HG02885 (cell line): Measurements from ENCODE around the gene ADCK2.
"Not testable (repeated sequence)": the region's sequence is repeated elsewhere in the genome, so short reads cannot be mapped to it uniquely, and the experiment has no call there.

ENCODE experiments used
- ATAC-seq: cut with Tn5 transposase; IDR thresholded peaks from one replicate; pipeline ENCODE4 v1.9.1; 2021; ENCODE audit warnings: mild to moderate bottlenecking; ENCODE audit not compliant: unreplicated experiment, poor library complexity

The ADCK2 gene

DNA sequence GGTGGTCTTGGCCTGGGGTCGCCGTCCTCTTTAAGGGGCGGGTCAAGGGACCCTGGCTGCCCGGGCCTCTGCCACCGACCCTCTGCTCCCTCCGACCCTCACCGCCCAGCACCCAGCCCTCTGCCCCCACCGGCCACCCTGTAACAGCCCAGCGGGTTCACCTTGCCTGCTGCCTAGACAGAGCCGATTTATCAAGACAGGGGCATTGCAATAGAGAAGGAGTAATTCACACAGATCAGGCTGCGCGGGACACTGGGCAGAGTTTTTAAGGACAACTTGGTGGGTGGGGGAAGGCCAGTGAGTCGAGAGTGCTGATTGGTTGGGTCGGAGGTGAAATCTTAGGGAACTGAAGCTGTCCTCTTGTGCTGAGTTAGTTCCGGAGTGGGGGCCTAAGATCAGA lies 779 bp upstream of the ADCK2 start:
- ATAC-seq = no peak

DNA sequence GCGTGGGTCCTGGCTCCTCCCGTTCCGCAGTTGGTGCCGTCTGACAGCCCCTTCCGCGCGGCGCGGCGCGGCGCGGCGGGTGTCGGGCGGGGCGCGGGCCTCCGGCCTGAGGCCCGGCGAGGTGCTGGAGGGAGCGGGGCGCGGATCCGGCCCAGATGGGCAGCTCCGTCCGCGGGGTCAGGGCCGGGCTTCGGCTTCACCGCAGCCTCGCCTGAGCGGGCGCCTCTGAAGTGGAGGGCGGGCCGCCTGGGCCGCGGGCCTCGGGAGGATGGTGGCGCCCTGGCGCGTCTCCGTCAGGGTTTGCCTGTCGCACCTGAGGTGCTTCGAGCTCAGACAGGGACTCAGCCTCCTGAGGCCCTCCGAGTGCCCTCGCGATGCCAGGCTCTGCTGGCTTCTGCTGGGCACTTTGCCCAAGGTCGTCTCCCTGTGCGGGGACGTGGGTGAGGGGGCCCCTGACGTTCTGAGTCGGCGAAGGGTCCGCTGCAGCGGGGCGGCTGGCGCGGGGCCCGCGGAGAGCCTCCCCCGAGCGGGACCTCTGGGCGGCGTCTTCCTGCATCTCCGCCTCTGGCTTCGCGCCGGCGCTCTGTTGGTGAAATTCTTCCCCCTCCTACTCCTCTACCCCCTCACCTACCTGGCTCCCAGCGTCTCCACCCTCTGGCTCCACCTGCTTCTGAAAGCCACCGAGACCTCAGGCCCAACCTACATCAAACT lies 473 bp downstream of the ADCK2 start:
- ATAC-seq = peak; percentile 43

DNA sequence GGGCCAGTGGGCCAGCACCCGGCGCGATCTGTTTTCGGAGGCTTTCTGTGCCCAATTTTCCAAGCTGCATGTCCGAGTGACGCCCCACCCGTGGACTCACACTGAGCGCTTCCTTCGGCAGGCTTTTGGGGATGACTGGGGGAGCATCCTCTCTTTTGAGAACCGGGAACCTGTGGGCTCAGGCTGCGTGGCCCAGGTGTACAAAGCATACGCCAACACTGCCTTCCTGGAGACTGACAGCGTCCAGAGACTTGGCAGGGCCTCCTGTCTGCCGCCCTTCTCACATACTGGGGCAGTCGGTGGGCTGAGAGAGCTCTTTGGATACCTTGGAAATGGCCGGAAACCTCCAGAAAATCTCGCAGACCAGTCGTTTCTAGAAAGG lies 1.0 kb downstream of the ADCK2 start:
- ATAC-seq = no peak

DNA sequence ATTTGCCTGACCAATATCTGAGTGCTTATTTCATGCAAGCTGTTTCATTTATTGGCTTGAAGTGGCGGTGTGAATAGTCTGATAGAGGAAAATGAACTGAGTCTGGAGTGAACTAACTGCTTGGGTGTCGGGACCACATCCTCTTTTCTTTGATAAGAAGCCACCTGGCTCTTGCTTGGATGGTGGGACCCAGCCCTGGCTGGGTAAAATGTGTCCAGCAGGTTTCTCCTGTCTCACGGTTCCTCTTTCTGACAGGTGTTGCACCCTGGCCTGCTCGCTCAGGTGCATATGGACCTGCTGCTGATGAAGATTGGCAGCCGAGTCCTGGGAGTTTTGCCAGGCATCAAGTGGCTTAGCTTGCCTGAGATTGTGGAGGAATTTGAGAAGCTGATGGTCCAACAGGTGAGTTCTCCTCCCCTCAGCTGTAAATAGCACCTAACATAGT lies 1.6 kb downstream of the ADCK2 start:
- peak; percentile 21 for ATAC-seq

DNA sequence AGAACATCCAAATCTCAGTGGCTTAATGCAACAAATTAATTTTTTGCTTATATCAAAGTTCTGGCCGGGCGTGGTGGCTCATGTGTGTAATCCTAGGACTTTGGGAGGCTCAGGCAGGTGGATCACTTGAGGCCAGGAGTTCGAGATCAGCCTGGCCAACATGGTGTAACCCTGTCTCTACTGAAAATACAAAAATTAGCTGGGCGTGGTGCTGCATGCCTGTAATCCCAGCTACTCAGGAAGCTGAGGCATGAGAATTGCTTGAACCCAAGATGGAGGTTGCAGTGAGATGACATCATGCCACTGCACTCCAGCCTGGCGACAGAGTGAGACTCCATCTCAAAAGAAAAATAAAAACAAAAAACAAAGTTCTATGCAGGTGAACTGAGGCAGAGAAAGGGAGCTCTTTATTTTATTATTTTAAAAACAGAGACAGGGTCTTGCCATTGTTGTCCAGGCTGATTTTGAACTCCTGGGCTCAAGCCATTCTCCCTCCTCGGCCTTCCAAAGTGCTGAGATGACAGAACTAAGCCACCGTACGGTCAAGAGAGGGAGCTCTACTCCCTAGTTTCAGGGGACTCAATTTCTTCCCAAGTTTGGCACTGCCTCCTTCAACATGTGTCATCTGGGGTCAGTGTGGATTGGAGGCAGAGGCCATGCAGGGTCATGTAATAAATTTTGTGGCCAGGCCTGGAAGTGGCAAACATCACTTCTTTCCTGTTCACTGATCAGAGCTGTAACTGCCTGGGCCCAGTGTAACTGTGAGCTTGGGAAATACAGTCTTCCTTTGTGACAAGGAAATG lies 2.4 kb downstream of the ADCK2 start:
- no peak for ATAC-seq

DNA sequence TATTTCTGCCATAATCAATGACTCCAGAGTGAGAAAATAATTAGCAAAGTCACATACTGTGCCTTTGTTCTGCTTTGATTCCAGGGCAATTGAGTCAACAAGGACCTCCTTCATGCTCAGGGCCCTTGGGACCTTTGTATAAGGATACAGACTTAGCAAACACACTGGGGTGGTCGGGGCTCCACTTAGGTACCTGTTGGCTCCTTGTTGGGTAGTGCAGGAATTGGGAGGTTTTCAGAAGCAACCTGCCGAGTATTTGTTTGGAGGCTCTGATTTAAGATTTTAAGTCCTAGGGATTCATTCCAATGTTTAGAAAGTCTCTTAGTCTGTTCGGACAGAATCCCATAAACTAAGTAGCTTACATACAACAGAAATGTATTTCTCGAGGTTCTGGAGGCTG lies 3.0 kb downstream of the ADCK2 start:
- no peak for ATAC-seq

DNA sequence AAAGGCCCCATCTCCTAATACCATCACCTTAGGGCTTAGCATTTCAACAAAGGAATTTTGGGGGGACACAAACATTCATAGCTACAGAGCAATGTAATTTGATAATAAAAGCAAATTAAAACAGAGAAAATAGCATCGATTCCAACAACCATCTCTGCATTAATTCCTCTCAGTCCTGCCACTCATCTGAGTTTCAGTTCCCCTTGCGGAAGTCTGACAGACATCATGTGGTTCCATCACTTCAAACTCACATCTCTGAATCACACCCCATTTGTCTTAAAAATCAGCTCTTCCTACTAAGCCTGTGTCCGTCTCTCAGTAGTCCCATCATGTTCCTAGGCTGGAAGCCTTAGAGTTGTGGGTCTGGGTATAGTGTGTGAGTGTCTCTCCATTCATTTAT lies 3.6 kb downstream of the ADCK2 start:
- ATAC-seq = peak; percentile 67

DNA sequence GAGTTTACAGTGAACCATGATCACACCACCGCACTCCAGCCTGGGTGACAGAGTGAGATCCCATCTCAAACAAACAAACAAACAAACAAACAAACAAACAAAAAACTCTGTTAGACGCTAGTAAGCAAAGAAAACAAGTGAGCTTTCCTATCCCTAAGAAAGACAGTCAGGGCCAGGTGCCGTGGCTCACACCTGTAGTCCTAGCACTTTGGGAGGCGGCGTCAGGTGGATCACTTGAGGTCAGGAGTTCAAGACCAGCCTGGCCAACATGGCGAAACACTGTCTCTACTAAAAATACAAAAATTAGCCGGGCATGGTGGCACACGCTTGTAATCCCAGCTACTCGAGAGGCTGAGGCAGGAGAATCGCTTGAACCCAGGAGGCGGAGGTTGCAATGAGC lies 4.2 kb downstream of the ADCK2 start:
- ATAC-seq = not testable (repeated sequence)

DNA sequence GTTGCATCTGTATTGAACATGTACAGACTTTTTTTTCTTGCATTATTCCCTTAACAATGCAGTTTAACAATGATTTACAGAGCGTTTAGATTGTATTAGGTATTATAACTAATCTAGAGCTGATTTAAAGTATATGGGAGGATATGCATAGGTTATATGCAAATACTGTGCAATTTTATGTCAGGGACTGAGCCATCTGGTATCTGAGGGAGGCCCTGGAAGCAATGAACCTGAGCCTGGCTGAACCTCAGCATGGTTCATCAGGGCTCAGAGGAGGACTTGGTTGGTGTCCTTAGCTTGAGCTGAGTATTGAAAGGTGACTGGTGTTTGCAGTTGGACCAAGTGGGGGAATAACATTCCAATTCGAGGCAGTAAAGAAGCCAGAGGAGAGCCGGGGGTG lies 4.8 kb downstream of the ADCK2 start:
- ATAC-seq = no peak

DNA sequence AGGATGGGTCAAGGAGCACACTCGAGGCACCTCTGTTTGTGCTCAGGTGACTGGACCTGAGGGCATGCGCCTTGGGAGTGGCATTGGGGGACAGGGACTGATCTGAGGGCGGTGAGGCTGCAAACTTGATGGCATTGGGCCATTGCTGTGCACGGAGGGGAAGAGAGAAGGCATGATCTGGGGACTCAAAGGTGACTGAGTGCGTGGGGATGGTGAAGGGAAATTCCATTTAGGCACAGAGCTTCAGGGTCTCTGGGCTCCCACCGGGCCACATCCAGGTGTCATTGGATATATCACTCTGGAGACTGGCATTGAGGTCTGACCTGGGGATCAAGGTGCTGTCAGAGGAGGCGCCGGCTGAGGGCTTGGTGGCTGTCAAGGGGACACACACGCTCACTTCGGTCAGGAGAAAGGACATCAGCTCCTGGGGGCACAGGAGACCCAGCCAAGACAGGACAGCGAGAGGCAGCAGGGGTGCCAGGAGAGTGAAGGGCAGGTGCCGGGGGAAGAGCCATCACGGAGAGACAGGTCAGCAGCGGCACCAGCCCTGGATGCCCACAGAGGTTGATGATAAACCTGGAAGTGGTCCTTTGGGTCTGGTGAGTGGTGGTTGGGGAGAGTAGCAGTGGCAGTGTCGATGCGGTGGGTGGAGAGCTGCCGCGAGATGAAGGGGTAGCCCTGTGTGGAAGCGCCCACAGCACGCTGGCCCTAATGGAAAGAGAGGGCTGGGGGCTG lies 5.5 kb downstream of the ADCK2 start:
- ATAC-seq = no peak

DNA sequence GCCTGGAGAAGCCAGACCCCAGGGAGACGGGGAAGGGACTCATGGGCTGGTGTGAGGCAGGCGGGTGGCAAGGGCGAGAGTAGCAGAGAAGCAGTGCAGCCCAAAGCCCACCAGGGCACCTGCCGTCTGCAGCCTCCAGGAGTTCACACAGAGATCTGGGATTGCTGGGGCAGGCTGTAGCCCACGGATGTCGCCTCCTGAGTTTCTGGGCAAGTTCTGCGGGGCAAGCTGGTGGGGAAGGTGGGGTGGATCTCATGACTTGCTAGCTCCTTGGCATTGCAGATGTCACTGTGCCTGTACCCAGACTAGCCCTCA lies 6.0 kb downstream of the ADCK2 start:
- no peak for ATAC-seq

DNA sequence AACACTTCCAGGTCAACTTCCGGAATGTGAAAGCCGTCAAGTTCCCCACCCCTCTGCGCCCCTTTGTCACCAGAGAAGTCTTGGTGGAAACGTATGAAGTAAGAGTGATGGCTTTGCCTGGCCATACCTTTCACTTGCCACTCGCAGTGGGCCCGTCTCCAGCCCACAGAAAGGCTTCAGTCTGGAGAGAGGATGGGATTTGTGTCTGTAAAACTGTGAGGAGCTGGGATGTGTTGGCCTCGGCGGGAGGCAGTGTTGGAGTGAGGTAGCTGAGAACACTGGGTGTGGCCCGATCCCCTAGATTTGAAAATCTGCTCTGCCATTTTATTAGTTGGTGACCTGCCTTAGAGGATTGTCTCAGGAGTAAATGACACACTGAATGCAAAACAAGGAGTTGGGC lies 6.4 kb downstream of the ADCK2 start:
- no peak for ATAC-seq

DNA sequence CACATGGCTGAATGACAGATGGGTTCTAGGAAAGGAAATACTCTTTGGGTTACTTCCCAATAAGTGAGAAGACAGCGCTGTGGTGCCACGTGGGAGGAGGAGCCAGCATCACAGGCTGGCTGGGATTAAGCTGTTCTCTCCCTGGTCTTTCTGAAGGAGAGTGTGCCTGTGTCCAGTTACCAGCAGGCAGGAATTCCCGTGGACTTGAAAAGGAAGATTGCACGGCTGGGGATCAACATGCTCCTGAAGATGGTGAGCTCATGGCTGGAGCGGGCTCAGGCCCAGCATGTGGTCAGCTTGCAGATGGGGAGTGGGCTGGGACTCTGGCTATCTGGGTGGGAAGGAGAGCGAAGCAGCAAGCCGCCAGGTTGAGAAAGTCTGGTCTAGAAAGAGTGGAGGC lies 8.1 kb downstream of the ADCK2 start:
- no peak for ATAC-seq

DNA sequence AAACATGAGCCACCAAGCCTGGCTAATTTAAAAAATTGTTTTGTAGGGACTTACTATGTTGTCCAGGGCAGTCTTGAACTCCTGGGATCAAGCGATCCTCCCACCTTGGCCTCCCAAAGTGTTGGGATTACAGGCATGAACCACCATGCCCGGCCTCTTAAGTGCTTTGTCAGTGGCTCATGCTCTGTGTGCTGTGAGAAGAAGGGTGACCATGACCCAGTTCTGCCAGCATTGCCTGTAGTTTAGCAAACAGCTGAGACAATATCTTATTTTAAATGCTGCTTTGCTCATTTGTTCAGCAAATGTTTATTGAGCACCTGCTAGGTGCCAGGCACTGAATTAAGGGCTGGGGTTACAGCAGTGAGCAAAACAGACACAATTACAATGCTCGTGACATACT lies 9.0 kb downstream of the ADCK2 start:
- ATAC-seq = no peak

DNA sequence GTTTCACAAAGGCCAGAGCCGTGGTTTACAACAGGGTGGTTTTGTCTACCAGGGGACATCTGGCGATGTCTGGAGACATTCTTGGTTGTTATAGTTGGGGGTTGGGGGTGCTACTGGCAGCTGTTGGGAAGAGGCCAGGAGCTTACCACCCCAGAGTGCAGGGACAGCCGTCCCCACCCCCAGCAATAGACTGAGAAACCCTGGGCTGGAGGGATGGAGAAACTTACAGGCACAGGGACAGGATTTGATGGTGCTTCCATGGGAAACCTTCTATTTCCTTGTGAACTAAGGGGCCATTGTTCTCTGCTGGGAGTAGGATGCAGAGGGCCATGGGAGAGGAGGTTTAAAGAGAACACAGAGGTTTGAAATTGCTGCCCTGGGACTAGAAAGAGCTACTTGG lies 10.9 kb downstream of the ADCK2 start:
- no peak for ATAC-seq

DNA sequence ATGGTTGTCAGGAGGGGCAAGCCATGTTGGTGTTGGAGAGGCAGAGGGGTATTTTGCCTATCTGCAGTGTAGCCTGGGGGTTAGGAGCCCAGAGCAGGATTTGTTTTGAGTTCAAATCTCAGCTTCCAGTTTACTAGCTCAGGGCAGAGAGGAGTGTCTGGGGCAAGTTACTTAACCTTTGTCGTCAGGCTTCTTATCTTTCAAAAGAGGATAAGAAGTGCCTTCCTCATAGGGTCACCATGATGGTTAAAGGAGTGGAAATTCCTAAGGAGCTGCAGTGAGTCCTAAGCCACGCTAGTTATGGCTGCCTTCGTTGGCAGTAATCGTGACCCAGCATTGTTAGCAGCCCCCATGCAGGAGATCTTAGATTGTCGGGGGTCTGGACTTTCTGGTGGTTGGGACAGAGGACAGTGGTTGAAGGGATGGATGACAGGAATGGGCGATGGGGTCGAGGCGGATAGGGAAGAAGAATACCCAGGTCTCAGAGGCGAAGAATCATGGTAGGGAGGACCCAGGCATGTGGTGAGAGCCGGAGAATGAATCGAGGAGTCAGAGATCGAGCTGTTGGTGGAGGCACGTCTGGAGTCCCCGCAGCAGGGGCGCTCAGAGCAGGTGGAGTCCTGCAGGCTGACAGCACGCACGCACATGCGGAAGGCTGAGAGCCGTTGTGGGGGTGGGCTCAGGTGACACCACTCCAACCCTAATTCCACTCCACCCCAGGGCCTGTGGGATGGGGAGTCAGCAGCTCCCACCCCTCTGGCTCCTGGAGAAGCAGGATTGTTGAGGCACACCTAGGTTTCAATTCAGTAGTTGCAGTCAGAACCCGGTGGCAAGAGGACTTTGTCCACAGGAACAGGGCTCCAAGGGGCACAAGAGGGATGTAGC lies 11.6 kb downstream of the ADCK2 start:
- no peak for ATAC-seq

DNA sequence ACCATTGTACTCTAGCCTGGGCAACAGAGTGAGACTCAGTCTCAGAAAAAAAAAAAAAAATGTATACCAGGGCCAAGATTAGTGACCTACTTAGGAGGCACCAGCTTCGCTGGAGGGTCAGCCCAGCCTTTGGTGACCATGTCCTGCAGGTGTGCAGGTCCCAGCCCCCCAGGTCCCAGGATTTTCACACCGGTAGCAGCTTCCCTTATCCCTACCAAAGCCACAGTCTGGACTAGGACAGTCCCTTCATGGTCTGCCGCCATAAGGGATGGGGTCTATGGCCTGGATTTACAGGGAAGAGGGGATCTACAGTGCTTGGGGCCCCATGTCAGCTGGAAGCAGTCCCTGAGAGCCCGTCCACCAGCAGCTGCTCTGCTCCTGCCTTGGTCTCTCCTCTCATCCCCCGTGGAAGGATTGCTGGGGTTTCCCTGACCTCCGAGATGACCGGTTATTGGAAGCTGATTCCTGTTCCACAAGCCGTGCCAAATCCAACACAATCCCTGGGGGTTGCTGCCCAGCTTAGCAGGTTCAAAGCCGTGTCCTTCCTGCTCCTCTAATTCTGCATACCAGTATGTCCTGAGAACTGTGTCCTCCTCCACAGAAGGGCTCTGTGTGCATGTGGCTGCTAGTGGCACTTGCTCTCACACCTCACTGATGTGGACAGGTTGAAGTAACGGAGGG lies 12.8 kb downstream of the ADCK2 start:
- no peak for ATAC-seq

DNA sequence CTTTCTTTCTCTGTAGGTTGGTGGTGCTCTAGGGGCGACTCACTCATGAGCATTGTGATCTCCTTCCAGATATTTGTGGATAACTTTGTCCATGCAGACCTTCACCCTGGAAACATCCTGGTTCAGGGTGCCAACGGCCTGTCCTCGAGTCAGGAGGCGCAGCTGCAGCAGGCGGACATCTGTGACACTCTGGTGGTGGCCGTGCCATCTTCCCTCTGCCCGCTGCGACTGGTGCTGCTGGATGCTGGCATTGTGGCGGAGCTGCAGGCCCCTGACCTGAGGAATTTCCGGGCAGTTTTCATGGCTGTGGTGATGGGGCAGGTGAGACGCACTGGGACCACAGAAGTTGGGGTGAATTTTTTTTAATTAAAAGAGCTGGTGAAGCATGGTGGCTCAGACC lies 14.2 kb downstream of the ADCK2 start:
- ATAC-seq = no peak

DNA sequence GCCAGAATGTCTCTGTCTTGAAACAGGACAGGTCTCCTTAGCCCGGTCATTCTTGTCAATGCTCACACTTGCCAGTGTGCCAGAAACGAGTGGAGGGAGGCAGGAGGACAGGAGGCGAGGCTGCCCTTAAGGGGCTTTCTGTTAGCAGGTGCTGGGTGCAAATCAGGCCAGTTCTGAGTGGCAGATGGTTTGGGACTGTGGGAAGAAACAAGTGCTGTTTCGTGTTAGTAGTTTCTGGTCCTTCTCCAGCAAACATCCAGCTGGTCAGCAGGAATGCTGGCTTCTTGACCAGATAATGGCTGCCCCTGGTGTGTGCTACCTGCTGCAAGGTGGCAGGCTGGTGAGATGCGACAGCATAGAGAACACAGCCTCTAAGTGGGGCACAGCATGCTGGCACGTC lies 15.6 kb downstream of the ADCK2 start:
- ATAC-seq = no peak
